Activated T-cell treated with anti-CD3 and anti-CD28 coated beads for 4 hours (primary cell): ENCODE data around the gene LIX1L.
A peak's percentile ranks its signal among the peaks of the same experiment; 100 is the strongest.

Experiments used
- DNase-seq: peaks from one replicate; pipeline ENCODE4 v3.0.0-alpha.2; 2020

LIX1L gene

DNA sequence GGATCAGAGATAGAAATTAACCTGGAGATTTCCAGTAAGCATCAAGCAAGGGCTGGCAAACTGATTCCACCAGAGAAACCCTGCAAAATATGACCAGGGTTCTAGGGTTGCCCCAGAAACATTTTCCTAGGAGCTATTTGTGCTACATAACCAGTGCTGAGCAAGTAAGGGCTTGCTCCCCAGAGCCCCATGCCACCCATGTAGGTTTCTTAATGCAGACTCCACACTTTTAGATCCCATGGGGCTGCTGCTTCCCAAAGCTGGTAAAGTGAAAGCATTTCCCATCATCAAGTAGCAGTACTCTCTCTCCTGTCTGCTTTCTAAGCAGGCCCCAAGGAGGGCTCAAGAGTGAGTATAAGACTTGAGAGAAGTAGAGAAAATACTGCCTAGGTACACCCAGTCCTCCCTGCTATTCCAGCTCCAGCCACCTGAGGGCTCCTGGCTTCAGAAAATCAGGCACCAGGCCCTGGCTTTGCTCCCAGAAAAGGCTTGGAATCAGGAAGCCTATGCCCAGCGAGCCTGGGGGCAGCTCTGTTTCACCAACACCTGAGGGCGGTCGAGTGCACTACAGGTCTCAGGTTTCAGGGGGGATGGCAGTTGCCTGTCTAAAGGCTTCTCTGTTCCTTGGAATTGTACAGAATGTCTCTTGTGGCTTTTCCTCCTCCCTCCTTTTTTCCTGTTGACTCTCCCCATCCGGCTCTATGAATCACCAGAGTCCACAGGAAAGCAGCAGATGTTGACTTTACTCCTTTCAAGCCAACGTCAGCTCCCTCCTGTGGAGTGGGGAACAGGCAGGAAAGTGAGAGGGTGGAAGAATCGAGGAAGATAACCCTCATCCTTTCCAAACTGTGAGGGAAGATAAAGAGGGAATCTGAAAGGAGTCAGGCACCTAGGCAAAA is 66.0 kb downstream of the LIX1L start:
- DNase-seq: peak; percentile 37

DNA sequence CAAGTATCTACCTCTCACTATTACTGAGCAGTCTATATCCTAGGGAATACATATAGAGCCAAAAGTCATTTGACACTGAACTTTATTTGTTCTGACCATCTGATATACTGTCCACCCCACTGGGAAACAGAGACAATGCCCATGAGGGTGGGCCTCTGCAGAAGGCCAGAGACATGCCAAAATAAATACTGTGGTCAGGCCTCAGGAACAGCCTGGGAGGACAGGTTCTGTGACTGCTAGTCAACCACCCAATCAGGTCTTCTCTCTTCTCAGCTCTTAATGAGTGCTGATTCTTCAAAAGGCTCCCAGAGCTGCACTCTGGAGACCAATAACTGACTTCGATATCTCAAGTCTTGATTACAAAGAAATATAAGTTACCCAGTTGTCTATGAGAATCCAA is 66.7 kb downstream of the LIX1L start:
- DNase-seq: no peak

DNA sequence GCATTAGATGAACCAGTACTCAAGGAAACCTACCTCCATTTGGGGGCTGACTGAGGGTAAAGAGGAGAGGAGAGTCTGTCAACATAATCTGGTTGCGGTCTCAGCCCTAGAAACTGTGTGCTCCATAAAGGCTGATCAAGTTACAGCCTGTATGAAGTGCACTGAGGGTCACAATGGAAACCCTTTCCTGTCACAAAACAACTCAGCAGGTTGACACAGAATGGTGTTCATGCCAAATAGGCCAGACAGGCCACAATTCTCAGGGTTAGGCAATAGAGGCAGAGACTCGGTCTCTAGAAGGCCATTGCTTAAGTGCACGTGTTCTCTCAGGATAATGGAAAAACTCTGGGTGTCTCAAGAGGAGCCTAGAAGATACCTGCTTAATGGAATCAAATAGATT is 68.1 kb downstream of the LIX1L start:
- DNase-seq: no peak

DNA sequence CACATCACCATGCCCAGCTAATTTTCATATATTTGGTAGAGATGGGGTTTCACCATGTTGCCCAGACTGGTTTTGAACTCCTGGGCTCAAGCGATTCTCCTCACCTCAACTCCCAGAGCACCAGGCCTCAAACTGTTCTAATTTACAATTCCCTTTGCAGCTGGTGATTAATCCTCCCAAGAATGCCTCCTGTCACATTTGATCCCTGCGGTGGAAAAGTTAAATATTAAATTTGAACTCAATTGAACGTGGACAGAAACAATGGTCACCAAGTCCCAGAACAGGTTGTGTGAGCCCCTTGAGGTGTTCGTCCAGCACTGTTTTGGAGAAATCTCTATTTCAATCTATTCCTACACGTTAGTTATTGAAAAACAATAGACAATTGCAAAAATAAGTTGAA is 70.2 kb downstream of the LIX1L start:
- no peak for DNase-seq

DNA sequence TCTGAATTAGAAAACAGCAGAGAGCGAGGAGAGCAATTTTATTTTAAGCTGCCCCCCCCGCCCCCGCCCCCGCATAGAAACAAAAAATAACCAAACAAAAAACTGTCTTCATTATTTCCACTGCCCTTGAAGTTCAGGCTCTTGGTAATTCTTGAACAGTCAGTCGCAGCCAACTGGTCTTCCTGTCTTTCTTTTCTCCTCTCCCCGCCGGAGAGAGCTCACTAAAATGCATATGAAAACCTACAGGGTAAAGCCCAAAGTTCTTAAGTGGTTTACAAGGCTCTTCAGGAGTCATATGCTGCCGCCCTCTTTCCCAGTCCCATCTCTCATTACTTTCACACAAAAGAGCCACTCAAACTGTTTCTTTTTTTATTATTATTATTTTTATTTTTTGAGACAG is 71.0 kb downstream of the LIX1L start:
- no peak for DNase-seq

DNA sequence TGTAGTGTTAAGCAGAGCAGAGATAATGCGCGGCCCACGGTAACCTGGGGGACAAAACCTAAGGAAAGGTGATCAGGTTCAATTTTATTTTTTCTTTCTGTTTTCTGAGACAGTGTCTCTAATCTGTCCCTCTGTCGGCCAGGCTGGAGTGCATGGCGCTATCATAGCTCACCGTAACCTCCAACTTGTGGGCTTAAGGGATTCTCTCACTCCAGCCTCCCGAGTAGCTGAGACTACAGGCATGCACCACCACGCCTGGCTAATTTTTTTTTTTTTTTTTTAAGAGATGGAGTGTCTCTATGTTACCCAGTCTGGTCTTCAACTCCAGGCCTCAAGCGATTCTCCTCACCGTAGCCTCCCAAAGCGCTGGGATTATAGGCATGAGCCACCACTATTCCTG is 71.4 kb downstream of the LIX1L start:
- DNase-seq: no peak

DNA sequence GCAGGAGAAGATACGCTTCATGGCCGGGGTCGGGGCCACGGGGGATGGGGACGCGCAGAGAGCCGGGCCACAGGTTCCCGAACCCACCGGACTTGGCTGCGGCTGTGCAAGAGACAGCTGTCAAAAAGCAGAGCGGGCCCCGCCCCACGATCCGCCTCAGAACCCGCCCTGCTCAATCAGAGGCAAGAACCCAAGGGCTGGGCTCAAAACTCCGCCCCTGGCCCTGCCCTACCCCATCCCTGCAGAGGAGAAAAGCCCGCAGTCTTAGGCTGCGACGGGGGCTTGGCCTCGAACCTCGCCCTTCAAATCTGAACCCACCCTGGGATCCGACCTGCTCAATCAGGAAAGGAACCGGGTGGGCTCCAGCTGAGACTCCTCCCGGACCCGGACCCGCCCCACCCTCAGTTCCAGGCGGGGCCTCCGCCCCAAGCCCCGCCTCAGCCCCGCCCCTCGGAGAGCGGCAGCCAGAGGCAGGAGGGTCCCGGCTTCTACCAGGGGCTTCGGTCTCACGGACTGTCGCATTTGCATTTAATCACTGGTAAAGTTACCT is 72.0 kb downstream of the LIX1L start, which contains the start of gene ANKRD35:
TSS of gene ANKRD35 (minus strand) at position 129 of the 550 bp plus-strand sequence. CDS start at position 21, 108 bp downstream.
- DNase-seq: peak; percentile 83

DNA sequence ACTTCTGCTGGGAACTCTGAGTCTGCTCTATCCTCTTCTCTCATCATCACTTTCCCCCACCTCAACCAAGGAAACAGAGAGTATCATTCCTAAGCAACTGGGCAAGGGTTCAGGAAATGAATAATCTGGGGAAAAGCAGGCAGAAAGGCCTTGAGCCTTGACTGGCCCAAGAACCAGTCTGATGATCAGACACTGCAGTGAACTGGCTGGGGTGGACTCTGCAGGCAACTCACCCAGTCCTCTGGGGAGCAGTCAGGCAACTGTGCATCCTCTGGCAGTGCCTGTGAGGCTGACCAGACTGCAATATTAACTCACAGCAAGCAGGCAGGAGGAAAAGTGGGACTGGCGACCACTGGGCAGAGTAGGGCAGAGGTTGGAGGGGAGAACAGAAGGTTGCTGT is 73.1 kb downstream of the LIX1L start:
- DNase-seq: no peak
